ENCODE measurements around the gene MOBP. TPM values are rescaled to one million over a fixed set of nuclear protein-coding genes. Genes with fewer than 3 reads are reported as not detected.

Gene MOBP
- total RNA-seq, 1 donor: not detected

- H3K4me3 ChIP-seq (ENCODE audit: low read depth, low read length): no peak overlapping the region
- DNase-seq (ENCODE audit: low read depth): no peak
- TF ChIP-seq, protein P1, sequence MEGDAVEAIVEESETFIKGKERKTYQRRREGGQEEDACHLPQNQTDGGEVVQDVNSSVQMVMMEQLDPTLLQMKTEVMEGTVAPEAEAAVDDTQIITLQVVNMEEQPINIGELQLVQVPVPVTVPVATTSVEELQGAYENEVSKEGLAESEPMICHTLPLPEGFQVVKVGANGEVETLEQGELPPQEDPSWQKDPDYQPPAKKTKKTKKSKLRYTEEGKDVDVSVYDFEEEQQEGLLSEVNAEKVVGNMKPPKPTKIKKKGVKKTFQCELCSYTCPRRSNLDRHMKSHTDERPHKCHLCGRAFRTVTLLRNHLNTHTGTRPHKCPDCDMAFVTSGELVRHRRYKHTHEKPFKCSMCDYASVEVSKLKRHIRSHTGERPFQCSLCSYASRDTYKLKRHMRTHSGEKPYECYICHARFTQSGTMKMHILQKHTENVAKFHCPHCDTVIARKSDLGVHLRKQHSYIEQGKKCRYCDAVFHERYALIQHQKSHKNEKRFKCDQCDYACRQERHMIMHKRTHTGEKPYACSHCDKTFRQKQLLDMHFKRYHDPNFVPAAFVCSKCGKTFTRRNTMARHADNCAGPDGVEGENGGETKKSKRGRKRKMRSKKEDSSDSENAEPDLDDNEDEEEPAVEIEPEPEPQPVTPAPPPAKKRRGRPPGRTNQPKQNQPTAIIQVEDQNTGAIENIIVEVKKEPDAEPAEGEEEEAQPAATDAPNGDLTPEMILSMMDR (IDR thresholded peaks at IDR 0.05; ENCODE audit: insufficient read depth, low read depth, low read length): no peak
Measured at GRCh38 chr3:39532777-39533176, 65.3 kb downstream of the MOBP start.

- DNase-seq (ENCODE audit: low read depth): no peak
- H3K4me3 ChIP-seq (ENCODE audit: low read depth, low read length): no peak overlapping the region
- TF ChIP-seq, protein P1 (IDR thresholded peaks at IDR 0.05; ENCODE audit: insufficient read depth, low read depth, low read length): no peak
Measured at GRCh38 chr3:39533226-39533625, 65.7 kb downstream of the MOBP start.

GRCh38 chr3:39540162-39540921 lies 72.9 kb downstream of the MOBP start:
- TF ChIP-seq, protein P1 (IDR thresholded peaks at IDR 0.05; ENCODE audit: insufficient read depth, low read depth, low read length): no peak
- DNase-seq (ENCODE audit: low read depth): no peak
- no peak overlapping the region for H3K4me3 ChIP-seq (ENCODE audit: low read depth, low read length)

DNA sequence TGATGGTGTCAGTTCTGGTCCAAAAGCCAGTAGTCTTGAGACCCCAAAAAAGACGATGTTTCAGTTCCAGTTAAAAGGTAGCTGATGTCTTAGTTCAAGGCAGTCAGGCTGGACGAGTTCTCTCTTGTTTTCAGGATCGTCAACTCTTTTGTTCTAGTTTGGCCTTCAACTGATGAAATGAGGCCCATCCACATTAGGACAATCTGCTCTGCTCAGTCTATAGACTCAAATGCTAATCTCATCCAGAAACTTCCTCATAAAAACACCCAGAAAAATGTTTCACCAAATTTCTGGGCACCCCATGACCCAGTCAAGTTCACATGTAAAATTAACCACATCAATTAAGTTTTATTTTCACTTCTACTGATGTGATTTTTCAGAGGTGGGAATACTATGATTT lies 74.0 kb downstream of the MOBP start:
- no peak overlapping the region for H3K4me3 ChIP-seq (ENCODE audit: low read depth, low read length)
- DNase-seq (ENCODE audit: low read depth): no peak
- TF ChIP-seq, protein P1 (IDR thresholded peaks at IDR 0.05; ENCODE audit: insufficient read depth, low read depth, low read length): no peak

GRCh38 chr3:39541917-39542329 lies 74.4 kb downstream of the MOBP start:
- peak; percentile 18 for DNase-seq (ENCODE audit: low read depth)
- TF ChIP-seq, protein P1 (IDR thresholded peaks at IDR 0.05; ENCODE audit: insufficient read depth, low read depth, low read length): peak; percentile 57

DNA sequence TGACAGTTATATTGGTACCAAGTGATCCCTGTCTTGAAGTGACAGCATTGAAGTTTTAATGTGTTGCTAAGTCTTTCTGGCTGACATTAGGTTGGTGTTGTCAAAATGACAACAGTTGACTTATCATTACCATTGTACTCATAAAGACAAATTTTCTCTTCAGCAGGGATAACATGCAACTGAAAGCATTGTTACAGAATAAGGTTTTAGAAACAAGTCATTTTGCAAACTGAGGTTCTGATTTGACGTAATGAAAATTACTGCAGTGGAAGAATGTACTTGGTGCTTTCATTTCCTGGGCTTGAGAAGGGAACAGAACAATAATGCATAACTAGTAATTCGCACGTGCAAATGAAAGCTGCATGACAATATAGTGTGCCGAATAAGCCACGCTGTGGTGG lies 75.1 kb downstream of the MOBP start:
- no peak for DNase-seq (ENCODE audit: low read depth)
- TF ChIP-seq, protein P1 (IDR thresholded peaks at IDR 0.05; ENCODE audit: insufficient read depth, low read depth, low read length): no peak
- no peak overlapping the region for H3K4me3 ChIP-seq (ENCODE audit: low read depth, low read length)

More at GRCh38 chr3:39541917-39542329, 74.4 kb downstream of the MOBP start:
- no peak overlapping the region for H3K4me3 ChIP-seq (ENCODE audit: low read depth, low read length)

GRCh38 chr3:39548282-39548681 lies 80.8 kb downstream of the MOBP start:
- no peak for DNase-seq (ENCODE audit: low read depth)

More at GRCh38 chr3:39548282-39548681, 80.8 kb downstream of the MOBP start:
- TF ChIP-seq, protein P1 (IDR thresholded peaks at IDR 0.05; ENCODE audit: insufficient read depth, low read depth, low read length): no peak
- no peak overlapping the region for H3K4me3 ChIP-seq (ENCODE audit: low read depth, low read length)
